K562 (cell line): ENCODE results near the gene RBPJL. TPM values are rescaled to one million over a fixed set of nuclear protein-coding genes. Genes with fewer than 3 reads are reported as not detected.

ENCODE experiments used
- ATF2 ChIP-seq: sonication (generic); formaldehyde crosslinking; IDR thresholded peaks from 2 replicates; pipeline ENCODE4 v1.8.1; 2022; ENCODE audit warnings: missing genetic modification reagents
- BRD9 ChIP-seq: fragments of 450-650 bp; IDR thresholded peaks from 2 replicates; pipeline ENCODE4 v1.6.1; 2018; ENCODE audit warnings: low read depth; ENCODE audit not compliant: partially characterized antibody
- CBX3 ChIP-seq, 2 experiments: IDR thresholded peaks; 1 replicate in 1 of 2; 2 replicates in 1 of 2; pipeline ENCODE4 v1.6.1; 2012; ENCODE audit warnings: inconsistent platforms in 2 of 2, low read length in 2 of 2, borderline replicate concordance in 1 of 2, control low read depth in 1 of 2
- CBX8 ChIP-seq: fragments of 200-600 bp; sonication (generic); IDR thresholded peaks from 2 replicates; pipeline ENCODE4 v1.6.1; 2012; ENCODE audit warnings: borderline replicate concordance, mixed run types, low read depth, mild to moderate bottlenecking, moderate library complexity, mixed read lengths, low read length, control low read depth, inconsistent platforms; ENCODE audit not compliant: poor library complexity, severe bottlenecking; ENCODE audit errors: extremely low read depth
- CGGBP1 ChIP-seq: fragments of 250-450 bp; sonication (Bioruptor Pico); IDR thresholded peaks from 2 replicates; pipeline ENCODE4 v1.9.0; 2021; ENCODE audit warnings: mild to moderate bottlenecking
- E2F1 ChIP-seq: sonication (generic); formaldehyde crosslinking; IDR thresholded peaks from 2 replicates; pipeline ENCODE4 v1.8.1; 2023; ENCODE audit warnings: mild to moderate bottlenecking, missing genetic modification reagents, moderate library complexity
- HDAC2 ChIP-seq: fragments of 450-650 bp; IDR thresholded peaks from 2 replicates; pipeline ENCODE4 v1.6.1; 2016; ENCODE audit warnings: mild to moderate bottlenecking
- ILK ChIP-seq: fragments of 450-650 bp; IDR thresholded peaks from 2 replicates; pipeline ENCODE4 v1.6.1; 2016; ENCODE audit warnings: missing genetic modification characterization, low read depth, mild to moderate bottlenecking, missing compliant biosample characterization, moderate library complexity, borderline replicate concordance
- MCM2 ChIP-seq: fragments of 450-650 bp; IDR thresholded peaks from 2 replicates; pipeline ENCODE4 v1.6.1; 2017; ENCODE audit warnings: low read depth, mild to moderate bottlenecking
- MCM5 ChIP-seq: fragments of 450-650 bp; IDR thresholded peaks from 2 replicates; pipeline ENCODE4 v1.6.1; 2016; ENCODE audit warnings: low read depth
- MTA1 ChIP-seq: fragments of 450-650 bp; IDR thresholded peaks from 2 replicates; pipeline ENCODE4 v1.6.1; 2017; ENCODE audit warnings: borderline replicate concordance
- MYBL2 ChIP-seq, 2 experiments: fragments of 450-650 bp in 1 of 2; sonication (generic) in 1 of 2; formaldehyde crosslinking in 1 of 2; IDR thresholded peaks; 2 replicates each; pipeline versions ENCODE4 v1.6.1 to v1.8.1; 2017 to 2022; ENCODE audit warnings: borderline replicate concordance in 1 of 2, inconsistent platforms in 1 of 2, low read depth in 1 of 2, mild to moderate bottlenecking in 1 of 2, missing genetic modification reagents in 1 of 2, moderate library complexity in 1 of 2
- PHF21A ChIP-seq: fragments of 450-650 bp; IDR thresholded peaks from 2 replicates; pipeline ENCODE4 v1.6.1; 2017; ENCODE audit warnings: low read depth, borderline replicate concordance
- POLR2A ChIP-seq: fragments of 450-650 bp; conservative IDR thresholded peaks from 2 replicates; pipeline ENCODE4 v1.6.1; 2016
- RAD21 ChIP-seq, 2 experiments: fragments of 250-450 bp in 1 of 2; fragments of 450-650 bp in 1 of 2; sonication (Bioruptor Pico) in 1 of 2; formaldehyde crosslinking in 1 of 2; IDR thresholded peaks in 1 of 2; conservative IDR thresholded peaks in 1 of 2; 2 replicates each; pipeline versions ENCODE4 v1.4.0 to v1.8.0; 2020 to 2022; ENCODE audit warnings: mild to moderate bottlenecking in 2 of 2, moderate library complexity in 1 of 2
- RNF2 ChIP-seq: sonication (generic); IDR thresholded peaks from 2 replicates; pipeline ENCODE4 v1.6.1; 2016
- SMARCB1 ChIP-seq: IDR thresholded peaks from 2 replicates; pipeline ENCODE4 v1.6.1; 2011; ENCODE audit warnings: improper control_type of control experiment, low read depth; ENCODE audit not compliant: insufficient read length
- SMARCE1 ChIP-seq: fragments of 450-650 bp; IDR thresholded peaks from 2 replicates; pipeline ENCODE4 v1.7.1; 2016; ENCODE audit warnings: mild to moderate bottlenecking
- SMC3 ChIP-seq: conservative IDR thresholded peaks from 2 replicates; pipeline ENCODE4 v1.6.1; 2011; ENCODE audit warnings: low read depth, low read length, improper control_type of control experiment; ENCODE audit not compliant: insufficient read depth
- TFAM ChIP-seq: fragments of 250-450 bp; sonication (Bioruptor Pico); conservative IDR thresholded peaks from 2 replicates; pipeline ENCODE4 v1.5.0; 2021; ENCODE audit warnings: mild to moderate bottlenecking, moderate library complexity
- TFAP4 ChIP-seq: sonication (generic); formaldehyde crosslinking; IDR thresholded peaks from 2 replicates; pipeline ENCODE4 v1.8.0; 2022; ENCODE audit warnings: missing genetic modification reagents, mild to moderate bottlenecking, moderate library complexity, borderline replicate concordance
- XRCC3 ChIP-seq: fragments of 450-650 bp; IDR thresholded peaks from 2 replicates; pipeline ENCODE4 v1.6.1; 2017; ENCODE audit warnings: mild to moderate bottlenecking, moderate library complexity
- ZFP1 ChIP-seq: fragments of 450-650 bp; formaldehyde crosslinking; IDR thresholded peaks from 2 replicates; pipeline ENCODE4 v1.4.0; 2020; ENCODE audit warnings: mild to moderate bottlenecking, mixed read lengths
- ZNF197 ChIP-seq: fragments of 200-800 bp; sonication (Bioruptor generic); IDR thresholded peaks from 2 replicates; pipeline ENCODE4 v1.6.1; 2016; ENCODE audit warnings: low read depth, missing genetic modification characterization, missing compliant biosample characterization
- ZNF764 ChIP-seq: fragments of 250-450 bp; sonication (Bioruptor Pico); IDR thresholded peaks from 2 replicates; pipeline ENCODE4 v1.4.0; 2020; ENCODE audit warnings: low read depth, mild to moderate bottlenecking, moderate library complexity
- ZZZ3 ChIP-seq: fragments of 450-650 bp; IDR thresholded peaks from 2 replicates; pipeline ENCODE4 v1.6.1; 2016; ENCODE audit warnings: antibody characterized with exemption, mild to moderate bottlenecking, moderate library complexity
- polyA plus RNA-seq, 8 experiments: library from polyadenylated mRNA; depleted of rRNA in 4 of 8; stranded (reverse) in 5 of 8; unstranded in 3 of 8; fragments of >200 nt; fragmentation: Nextera tagmentation in 2 of 8; fragmentation: Illumina TruSeq in 1 of 8; extraction: Ambion mirVana in 2 of 8; extraction: Trizol in 1 of 8; gene quantifications; 2 replicates each; pipeline versions ENCODE4 v1.2.1 to v1.2.3, GENCODE V29; 2011 to 2014; ENCODE audit warnings: inconsistent platforms in 1 of 8, missing spikeins in 1 of 8
- total RNA-seq, 7 experiments: library from RNA; depleted of rRNA in 6 of 7; stranded (reverse); fragments of >200 nt in 6 of 7; fragmentation: Illumina TruSeq in 2 of 7; extraction: Trizol in 2 of 7; gene quantifications; 2 replicates each; pipeline versions ENCODE4 v1.2.1 to v1.2.3, GENCODE V29; 2011 to 2021; ENCODE audit warnings: low replicate concordance in 1 of 7

The RBPJL gene
- total and polyA plus RNA-seq, 9 of the 15 experiments (the other 6 are each of a cell fraction or from before 2014, with no cell fraction given) = not detected

- no peak for TF ChIP-seq CGGBP1 (CRISPR knock-in tag)
- no peak for TF ChIP-seq CBX3 (IDR thresholded peaks at IDR 0.05; ENCODE audit: borderline replicate concordance in 1 of 2, low read length in 2 of 2)
- TF ChIP-seq ZFP1 = no peak
- no peak for TF ChIP-seq E2F1 (CRISPR knock-in tag)
- no peak for TF ChIP-seq BRD9
- no peak for TF ChIP-seq ZNF764 (CRISPR knock-in tag)
- TF ChIP-seq HDAC2 = no peak
- no peak for TF ChIP-seq ILK (tag)
- no peak for TF ChIP-seq ZNF197 (CRISPR knock-in tag)
- no peak for TF ChIP-seq RNF2
- TF ChIP-seq MYBL2 (IDR thresholded peaks at IDR 0.05; ENCODE audit: low read depth) = no peak
- no peak for TF ChIP-seq MYBL2 (CRISPR knock-in tag; IDR thresholded peaks at IDR 0.05; ENCODE audit: borderline replicate concordance)
- no peak for TF ChIP-seq ZZZ3
- peak; percentile 66 to 80 for TF ChIP-seq RAD21 (CRISPR knock-in tag; conservative IDR thresholded peaks at IDR 0.05 in 1 of 2, IDR thresholded peaks at IDR 0.05 in 1 of 2)
- no peak for TF ChIP-seq MTA1
- no peak for TF ChIP-seq ATF2 (CRISPR knock-in tag)
- TF ChIP-seq MCM5 = no peak
- peak; percentile 54 for TF ChIP-seq SMC3
- TF ChIP-seq TFAP4 (CRISPR knock-in tag) = 0 out of 2 replicates have a peak, but pooled peaks have one; percentile 20
- TF ChIP-seq CBX8 = no peak
- TF ChIP-seq PHF21A = no peak
- no peak for TF ChIP-seq SMARCB1
- TF ChIP-seq TFAM (CRISPR knock-in tag) = no peak
- TF ChIP-seq MCM2 = no peak
- TF ChIP-seq SMARCE1 = no peak
- no peak for TF ChIP-seq XRCC3
- no peak for TF ChIP-seq POLR2A
Observed at GRCh38 chr20:45290677-45291355, 15.8 kb upstream of the RBPJL start (continued).
